CD4-positive, alpha-beta T cell treated with Interferon gamma for 1 hour (primary cell): ENCODE results near the gene SYT15.
"Not testable (repeated sequence)": the region's sequence is repeated elsewhere in the genome, so short reads cannot be mapped to it uniquely, and the experiment has no call there.

Source experiments
- DNase-seq: peaks from one replicate; pipeline ENCODE4 v3.0.0-alpha.2; 2020

The SYT15 gene

DNA sequence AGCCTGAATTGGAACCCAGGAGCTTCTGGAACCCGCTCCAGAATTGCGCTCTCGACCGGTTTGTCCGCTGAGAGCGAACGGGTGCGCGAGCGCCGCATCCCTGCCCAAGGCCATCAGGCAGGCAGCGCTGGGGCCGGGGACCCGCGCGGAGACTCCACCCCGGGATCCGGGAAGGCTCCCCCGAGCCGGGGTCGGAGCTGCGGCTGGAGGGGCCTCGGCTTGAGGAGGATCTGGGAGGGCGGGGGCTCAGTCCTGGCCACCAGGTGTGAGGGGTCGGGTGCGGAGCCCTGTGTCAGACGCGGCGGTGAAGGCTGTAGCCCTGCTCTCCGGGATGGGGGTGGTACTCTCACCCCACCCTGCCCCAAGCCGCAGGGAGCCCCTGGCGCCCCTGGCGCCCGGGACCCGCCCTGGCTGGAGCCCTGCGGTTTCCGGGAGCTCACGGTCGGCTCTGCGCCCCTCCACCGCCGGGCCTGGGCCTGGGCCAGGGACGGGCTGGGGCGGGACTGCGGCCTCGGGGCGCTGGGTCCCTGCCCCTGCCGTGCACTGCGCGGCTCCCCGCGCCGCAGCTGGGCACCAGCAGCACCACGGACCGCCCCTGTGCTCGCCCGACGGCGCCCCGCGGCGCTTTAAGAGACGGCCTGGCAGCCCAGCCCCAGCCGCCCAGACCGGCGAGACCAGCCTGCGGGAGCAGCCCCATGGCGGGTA, at the start of gene SYT15:
Gene SYT15 (plus strand): TSS at position 655 of the 705 bp plus-strand sequence. CDS start 41 bp downstream, at position 696.
- DNase-seq: not testable (repeated sequence)

DNA sequence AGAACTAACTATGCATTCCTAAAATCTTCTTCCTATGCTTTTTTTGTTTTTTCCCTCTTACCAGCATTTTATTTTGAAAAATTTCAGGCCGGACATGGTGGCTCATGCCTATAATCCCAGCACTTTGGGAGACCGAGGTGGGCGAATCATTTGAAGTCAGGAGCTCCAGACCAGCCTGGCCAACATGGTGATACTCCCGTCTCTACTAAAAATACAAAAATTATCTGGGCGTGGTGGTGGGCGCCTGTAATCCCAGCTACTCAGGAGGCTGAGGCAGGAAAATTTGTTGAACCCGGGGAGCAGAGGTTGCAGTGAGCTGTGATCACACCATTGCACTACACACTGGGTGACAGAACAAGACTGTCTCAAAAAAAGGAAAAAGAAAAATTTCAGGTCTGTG, 49.2 kb upstream of the SYT15 start:
- DNase-seq: not testable (repeated sequence)

DNA sequence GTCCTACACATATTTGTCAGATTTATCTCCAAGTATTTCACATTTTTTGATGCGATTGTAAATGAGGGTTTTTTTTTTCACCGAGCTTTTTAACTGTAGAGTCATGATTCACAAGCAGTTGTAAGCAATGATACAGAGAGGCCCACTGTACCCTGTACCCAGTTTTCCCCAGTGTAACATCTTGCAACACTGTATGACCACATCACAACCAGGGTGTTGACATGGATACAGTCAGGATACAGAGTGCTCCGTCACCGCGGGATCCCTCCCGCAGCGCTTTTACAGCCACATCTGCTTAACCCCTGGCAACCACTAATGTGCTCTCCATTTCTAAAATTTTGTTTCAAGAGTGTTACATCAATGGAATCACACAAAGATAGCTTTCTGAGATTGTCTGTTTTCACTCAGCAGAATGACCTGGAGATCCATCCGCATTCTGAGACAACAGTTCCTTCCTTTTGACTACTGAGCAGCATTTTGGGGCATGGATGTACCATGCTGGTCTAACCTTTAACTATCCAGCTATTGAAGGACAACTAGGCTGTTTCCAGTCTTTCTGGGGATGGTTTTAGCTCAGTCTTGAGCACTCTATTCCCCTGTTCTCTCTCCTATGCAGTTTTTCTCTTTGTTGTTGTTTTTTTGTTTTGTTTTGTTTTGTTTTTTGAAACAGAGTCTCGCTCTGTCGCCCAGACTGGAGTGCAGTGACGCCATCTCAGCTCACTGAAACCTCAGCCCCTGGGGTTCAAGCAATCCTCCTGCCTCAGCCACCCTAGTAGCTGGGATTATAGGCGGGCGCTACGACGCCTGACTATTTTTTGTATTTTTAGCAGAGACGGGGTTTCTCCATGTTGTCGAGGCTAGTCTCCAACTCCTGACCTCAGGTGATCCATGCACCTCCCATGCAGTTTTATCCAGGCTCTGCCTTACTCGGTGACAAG, 48.4 kb upstream of the SYT15 start:
- peak; percentile 0 for DNase-seq

DNA sequence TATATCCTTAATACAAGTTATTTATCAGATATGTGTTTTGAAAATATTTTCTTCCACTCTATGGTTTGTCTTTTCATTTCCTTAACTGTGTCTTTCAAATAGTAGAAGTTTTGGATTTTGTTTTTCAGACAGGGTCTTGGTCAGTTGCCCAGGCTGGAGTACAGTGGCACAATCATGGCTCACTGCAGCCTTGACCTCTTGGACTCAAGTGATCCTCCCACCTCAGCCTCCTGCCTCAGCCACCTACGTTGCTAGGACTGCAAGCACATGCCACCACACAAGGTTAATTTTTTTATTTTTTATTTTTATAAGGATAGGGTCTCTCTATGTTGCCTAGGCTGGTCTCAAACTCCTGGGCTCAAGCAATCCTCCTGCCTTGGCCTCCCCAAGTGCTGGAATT, 46.7 kb upstream of the SYT15 start:
- DNase-seq: peak; percentile 0

DNA sequence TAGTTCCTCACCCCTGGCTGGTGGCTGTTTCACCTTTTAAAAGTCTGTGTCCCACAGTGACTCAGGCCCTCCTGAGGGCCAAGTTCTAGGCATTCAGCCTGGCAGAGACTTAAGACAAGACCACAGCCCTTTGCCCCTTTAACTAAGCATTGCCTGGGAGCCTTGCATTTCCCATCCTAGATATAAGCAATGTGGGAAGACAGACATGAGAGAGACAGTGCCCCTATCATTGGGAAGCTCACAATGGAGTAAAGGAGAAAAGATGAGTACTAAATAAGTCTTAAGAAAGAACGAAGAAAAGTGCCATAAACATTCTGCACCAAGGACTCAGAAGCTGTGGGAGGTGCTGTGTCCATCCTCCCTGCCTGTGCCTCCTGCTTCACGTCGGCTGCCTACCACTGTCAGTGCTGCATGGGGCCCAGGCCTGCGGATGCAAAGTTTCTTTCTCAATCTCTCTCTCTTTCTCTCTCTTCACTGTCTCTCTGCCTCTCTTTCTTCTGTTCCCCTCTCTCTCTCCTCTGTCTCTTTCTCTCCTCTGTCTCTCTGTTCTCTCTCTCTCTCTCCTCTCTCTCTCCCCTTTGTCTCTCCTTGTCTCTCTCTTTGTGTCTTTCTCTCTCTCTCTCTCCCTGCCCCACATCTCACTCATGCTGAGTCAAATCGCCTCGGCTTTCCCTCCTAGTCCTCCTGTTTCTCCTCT, 44.0 kb upstream of the SYT15 start:
- no peak for DNase-seq

DNA sequence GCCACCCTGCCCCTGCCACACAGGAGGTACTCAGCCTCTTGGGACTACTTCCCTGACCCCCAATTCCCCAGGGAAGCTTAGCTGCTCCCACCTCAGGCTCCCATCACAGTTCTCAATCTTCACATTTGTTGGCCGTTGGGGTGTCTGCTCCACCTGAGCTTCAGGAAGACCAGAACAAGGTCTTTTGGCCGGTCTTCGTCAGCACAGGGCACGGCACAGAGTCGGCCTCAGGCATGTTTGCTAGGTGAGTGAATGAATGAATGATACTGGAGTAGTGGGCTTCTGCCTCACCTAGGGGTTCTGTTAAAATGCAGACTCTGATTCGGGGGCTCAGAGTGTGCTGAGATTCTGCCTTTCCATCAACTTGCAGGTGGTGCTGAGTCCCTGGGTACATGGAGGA, 42.8 kb upstream of the SYT15 start:
- DNase-seq: no peak

DNA sequence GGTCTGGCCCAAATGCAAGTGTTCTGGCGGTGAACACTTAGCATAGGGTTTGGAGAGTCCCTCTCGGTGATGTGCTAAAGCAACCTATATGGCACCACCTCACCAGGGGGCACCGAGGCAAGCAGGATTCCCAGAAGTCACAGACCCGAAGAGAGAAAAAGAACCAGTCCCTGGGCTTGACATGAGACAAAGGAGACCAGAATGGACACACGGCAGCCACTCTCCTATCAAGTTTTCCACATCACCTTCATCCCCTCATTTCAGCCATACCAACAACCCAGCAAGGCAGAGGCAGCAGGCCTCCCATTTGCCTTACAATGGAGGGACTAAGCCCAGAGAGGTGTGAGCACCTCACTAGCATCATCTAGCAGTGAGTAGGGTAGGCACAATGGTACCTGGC, 42.1 kb upstream of the SYT15 start:
- DNase-seq: no peak

DNA sequence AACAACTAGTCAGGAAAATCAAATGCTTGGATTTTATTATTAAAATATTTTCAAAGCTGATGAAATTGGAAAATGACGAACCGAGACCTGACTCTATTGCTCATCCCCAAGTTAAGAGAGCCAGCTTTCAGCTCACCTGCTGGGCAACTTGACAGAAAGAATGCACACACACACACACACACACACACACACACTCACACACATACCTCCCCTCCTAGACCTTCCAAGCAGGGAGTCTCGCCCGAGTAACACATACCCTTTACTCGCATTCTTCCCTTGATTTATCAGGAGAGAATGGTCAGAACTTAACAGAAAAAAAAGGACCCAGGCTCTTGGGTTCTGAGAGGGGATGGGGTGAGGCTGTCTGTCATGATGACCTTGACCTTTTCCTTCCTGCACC, 41.6 kb upstream of the SYT15 start:
- DNase-seq: no peak

DNA sequence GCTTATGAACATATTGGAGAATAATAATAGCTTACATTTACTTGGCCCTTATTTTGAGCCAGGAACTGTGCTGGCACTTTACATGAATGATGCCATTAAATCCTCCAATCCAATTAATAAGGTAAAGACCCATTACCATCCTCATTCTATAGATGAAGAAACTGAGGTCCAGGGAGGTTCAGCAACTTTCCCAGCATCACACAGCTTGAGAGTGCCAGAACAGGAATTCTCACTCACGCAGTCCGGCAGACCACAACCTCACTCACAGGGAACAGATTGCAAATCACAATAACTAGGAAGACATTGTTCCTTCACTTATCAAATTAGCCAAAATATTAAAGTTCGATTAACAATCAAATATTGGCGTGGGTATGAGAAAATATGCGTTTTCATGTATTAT, 40.8 kb upstream of the SYT15 start:
- no peak for DNase-seq

DNA sequence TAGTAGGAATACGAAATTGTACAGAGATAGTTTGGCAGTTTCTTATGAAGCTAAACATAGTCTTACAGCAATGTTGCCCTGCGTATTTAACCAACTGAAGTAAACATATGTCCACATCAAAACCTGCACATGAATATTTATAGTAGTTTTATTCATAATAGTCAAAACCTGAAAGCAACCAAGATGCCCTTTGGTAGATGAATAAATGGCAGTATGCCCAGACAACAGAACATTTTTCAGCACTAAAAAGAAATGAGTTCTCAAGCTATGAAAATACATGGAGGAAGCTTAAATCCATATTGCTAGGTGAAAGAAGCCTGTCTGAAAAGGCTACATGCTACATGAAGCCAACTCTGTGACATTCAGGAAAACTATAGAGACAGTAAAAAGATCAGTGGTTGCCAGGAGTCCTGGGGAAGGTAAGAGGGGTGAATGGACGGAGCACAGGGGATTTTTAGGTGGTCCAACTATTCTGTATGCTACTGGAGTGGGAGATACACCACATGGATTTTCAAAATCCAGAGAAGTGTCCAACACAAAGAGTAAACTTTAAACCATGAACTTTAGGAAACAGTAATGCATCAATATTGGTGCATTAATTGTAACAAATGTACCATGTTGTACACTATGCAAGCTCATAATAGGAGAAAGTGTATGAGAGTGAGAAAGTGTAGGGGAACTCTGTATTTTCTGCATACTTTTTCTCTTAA, 40.1 kb upstream of the SYT15 start:
- no peak for DNase-seq

DNA sequence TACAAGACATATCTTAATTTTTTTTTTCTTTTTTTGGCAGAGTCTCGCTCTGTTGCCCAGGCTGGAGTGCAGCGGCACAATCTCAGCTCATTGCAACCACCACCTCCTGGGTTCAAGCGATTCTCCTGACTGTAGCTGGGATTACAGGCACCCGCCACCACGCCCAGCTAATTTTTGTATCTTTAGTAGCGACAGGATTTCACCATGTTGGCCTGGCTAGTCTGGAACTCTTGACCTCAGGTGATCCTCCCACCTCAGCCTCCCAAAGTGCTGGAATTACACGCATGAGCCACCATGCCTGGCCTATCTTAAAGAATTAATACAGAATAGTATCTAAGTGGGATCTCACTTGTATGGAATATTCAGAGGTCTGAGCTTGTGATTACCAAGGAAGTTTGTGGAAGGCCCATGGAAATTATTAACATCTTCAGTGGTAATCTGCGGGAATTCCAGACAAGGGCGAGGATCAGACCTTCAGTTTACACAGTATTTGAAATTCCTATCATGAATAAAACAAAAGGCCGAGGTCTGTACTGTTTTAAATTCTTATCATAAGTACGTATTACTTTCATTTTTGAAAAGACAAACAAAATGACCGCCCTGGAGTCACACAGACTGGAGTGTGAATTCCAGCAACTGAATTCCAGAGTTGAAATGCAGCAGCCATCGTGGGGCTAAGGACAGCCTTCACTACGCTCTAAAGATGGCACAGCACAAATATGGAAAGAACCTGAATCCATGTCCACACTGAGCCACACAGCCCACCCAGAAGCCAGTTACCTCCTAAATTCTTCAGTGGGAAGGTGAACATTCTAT, 39.1 kb upstream of the SYT15 start:
- DNase-seq: no peak

DNA sequence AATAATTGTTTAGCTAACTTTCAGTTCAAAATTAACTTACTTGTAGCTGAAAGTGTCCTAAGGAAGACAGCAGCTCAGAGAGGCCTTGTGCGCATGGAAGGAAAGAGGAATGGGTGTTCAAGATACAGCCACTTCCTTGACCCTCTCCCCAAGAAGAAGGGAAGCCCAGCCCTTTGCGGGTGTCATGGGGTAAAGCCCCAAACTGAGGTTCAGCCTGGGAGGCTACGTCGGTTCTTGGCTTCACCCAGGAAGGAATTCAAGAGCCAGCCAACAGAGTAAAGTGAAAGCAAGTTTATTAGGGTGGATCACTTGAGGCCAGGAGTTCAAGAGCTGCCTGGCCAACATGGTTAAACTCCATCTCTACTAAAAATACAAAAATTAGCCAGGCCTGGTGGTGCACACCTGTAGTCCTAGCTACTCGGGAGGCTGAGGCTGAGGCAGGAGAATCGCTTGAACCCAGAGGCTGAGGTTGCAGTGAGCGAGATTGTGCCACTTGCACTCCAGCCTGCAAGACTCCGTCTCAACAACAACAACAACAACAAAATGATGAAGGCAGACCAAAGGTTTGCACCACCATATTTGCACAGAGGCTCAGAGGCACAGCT, 38.4 kb upstream of the SYT15 start:
- DNase-seq: peak; percentile 0

DNA sequence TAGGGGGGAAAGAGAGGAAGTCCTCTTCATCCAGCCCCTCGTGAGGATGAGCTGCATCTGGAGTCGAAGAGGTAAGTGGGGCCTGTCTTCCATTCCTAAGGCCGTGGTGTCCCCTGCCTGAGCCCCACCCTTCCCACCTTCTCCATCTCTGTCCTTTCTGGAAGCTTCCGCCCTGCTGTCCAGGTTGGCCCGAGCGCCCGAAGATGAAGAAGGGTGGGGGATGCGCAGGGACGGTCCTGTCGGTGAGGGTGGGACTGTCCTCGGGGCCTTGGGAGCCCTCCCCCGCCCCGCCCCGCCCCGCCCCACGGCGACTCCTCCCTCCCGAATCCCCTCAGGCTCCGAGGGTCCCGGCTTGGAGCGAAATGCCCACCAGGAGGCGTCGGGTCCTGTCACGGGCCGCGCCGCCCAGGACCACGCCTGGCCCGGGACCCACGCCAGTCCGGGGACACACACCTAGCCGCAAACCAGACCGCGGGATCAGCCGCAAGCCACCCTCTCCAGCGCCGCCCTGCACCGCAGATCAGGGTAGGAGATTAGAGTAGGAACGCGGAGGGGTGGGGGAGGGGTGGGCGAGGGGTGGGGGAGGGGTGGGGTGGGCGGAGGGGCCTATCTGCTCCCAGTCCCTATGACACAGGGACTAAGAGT, 37.8 kb upstream of the SYT15 start:
- DNase-seq: peak; percentile 2

DNA sequence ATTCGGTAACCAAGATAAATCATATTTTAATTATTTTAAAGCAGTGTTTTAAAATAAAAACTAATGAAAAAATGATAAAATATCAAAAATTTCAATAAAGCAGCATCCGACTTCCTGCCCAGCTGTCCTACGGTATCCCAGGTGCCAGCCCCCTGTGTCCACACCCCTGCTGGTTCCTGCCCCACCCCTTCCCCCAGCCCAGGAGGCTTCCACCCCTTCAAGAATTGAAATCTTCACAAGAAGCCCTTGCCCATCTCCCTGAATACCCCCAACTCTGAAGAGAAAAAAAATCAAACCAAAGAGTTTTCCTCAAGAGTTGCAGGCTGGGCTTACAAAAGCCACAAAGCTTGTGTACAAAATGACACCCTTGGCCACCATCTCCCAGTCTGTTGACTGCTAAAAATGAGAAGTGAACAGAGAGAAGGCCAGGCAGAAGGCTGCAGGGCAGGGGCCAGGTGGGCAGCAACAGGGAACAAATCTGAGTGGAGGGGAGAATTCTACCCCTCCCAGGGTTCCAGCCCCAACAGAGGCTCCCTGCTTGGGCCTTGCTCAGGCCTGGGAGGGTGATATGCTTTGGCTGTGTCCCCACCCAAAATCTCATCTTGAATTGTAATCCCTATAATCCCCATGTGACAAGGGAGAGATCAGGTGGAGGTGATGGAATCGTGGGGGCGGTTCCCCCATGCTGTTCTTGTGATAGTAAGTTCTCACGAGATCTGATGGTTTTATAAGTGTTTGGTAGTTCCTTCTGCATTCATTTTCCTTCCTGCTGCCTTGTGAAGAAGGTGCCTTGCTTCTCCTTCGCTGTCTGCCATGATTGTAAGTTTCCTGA, 37.0 kb upstream of the SYT15 start:
- DNase-seq: no peak

DNA sequence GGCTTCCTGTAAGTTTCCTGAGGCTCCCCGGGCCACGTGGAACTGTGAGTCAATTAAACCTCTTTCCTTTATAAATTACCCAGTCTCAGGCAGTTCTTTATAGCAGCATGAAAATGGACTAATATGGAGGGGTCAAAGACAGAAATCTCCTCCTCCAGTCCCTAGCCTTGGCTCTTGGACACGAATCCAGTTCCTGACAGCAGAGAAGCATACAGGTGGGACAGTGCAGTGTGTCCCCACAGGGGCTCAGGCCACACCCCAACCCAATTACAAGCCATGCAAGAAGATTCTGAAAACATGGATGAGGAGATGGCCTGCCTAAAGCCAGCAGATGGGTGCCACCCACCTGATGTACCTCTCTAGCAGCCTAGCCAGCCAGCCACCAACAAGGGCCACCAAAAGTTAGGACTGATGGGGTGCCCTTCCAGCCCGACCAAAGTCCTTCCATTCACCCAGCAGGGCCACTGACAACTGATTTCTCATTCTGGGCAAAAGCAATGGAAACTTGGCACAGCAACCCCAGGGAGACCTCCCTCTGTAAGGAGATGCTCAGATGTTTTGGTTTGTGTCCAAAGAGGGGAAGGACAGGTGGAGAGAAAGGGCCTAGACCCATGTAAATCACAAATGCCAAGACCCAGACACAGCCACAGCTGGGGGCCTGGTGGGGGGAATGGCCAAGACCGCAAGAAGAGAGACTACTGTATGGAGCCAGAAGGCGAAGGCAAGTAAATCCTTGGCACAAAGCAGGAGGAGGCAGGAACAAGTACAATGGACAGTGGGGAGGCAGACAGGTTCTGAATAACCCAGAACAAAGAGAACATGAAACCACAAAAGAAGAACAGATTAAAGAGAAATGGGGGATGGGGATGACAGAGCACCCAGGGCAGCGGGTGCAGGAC, 36.1 kb upstream of the SYT15 start:
- DNase-seq: peak; percentile 1

DNA sequence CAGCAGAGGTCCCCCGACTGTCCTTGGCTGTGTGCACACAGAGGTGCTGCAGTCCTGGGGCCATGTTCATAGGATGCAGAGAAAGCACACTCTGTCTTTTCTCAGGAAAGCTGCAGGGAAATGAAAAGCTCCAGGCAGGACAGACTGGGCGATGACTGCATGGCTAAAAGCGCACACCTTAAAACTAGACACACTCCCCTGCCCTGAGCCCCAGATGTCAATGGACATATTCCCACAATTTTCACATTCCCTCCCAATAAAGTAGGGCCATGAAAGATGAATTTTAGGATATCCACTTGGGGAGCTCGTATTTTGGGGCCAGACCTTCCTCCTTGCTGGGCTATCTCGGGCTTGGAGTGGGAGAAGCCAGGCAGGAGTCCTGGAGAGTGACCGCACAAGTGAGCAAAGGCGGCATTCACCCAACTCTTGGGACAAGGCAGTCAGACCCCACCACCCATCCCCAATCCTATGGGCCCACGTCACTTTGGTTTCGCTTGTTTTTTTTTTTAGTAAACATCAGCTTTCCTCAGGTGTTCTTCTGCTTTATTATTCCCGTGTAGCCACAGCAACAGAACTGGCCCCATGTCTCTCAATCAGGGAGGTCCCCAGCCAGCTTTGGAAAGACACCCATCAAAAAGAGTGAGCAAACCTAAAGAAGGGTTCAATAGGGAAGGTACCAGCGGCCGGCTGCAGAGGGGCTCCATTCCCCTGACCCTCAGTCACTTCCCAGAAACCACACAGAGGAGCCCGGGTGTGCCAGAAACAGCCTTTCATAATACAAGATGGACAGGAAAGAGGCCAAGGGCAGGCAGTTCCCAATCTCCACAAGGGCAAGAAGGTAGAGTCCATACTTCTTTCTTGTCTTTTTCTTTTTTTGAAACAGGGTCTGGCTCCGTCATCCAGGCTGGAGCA, 35.2 kb upstream of the SYT15 start:
- DNase-seq: peak; percentile 0

DNA sequence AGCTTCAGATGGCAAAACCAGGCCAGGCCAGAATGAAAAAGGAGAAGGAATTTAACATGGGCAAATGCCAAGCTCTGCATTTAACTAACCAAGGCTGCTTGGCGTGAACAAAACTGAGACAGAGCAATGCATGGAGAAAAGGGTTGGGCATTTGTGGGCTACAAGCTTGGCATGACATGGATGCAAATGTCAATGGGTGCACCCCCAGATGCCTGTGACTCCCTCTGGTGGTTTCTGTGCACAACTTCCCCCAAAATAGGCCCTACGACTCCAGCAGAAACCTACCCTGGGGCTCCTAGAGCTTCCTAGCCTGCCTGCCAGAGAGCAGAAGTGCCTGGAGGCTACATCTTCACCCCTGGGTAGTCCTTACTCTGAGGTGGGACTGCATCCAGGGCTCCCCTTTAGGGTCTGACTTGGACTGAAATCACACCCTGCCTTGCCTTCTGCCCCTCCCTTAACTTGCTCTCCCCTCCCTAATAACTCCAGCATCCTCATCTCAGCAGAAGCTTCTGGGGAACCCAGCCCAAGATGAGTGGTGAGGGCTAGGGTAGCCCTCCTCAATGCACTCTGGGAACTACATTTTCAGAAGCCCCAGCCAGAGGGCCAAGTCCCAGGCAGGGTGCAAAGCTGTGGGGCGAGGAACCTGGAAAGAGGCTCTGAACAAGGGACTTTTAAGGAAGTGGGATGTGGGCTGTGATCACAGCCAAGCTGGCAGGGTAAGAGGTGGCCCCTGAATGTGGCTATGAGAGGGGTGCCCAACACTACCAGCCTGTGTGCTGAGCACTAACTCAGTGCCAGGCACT, 33.7 kb upstream of the SYT15 start:
- peak; percentile 0 for DNase-seq
